K562 (cell line): Measurements from ENCODE around the gene MAGI2. TPM values are rescaled to one million over a fixed set of nuclear protein-coding genes. Genes with fewer than 3 reads are reported as not detected.

Source experiments
- ATAC-seq: fragments of 200-7000 bp; cut with Tn5 transposase; 3 replicates; pipeline ENCODE4 v1.9.1; 2020; ENCODE audit warnings: moderate library complexity
- BruUV-seq: library from RNA; stranded (reverse); fragments of 400-500 nt; replicated peaks from 2 replicates; lab custom pipeline; 2021; lab: Mats Ljungman, UMichigan
- CTCF ChIA-PET: fragments of 300-600 bp; formaldehyde crosslinking; extraction: SDS; loops from one replicate; lab custom pipeline; 2021; ENCODE audit warnings: low intra/inter-chr PET ratio; lab: Yijun Ruan, JAX
- POLR2A ChIA-PET: fragments of 300-600, 350-650 bp; sonication (Branson Sonifier 250); formaldehyde crosslinking; extraction: SDS; loops from one replicate; lab custom pipeline; 2021; ENCODE audit warnings: antibody characterized with exemption, inconsistent platforms; lab: Yijun Ruan, JAX
- DNase-seq, 4 experiments: peaks; one replicate each; pipeline versions ENCODE4 v3.0.0 to v3.0.0-alpha.2; 2011 to 2018; ENCODE audit warnings: low spot score in 3 of 4, mixed read lengths in 3 of 4; ENCODE audit errors: extremely low read depth in 1 of 4
- FAIRE-seq: peaks from 2 replicates; lab custom pipeline; 2011; peaks lifted over from hg19 to GRCh38; lab: Jason Lieb, UNC
- H2AFZ ChIP-seq: 2 replicates; pipeline ENCODE4 v1.6.0; 2011; ENCODE audit warnings: low read depth, low read length, control low read depth, inconsistent platforms
- H3K27ac ChIP-seq: fragments of 200-600 bp; 3 replicates; pipeline ENCODE4 v1.8.0; 2011; ENCODE audit warnings: low read depth, mild to moderate bottlenecking, control low read depth, inconsistent platforms, low read length, moderate library complexity, mixed read lengths; ENCODE audit errors: extremely low read depth
- H3K27me3 ChIP-seq, 2 experiments: fragments of 300-600 bp in 1 of 2; 2 replicates in 1 of 2; 3 replicates in 1 of 2; pipeline versions ENCODE4 v1.6.0 to v1.8.0; 2011; ENCODE audit warnings: inconsistent platforms in 2 of 2, low read length in 2 of 2, mild to moderate bottlenecking in 1 of 2, mixed read lengths in 1 of 2, moderate library complexity in 1 of 2; ENCODE audit not compliant: control insufficient read depth in 2 of 2, insufficient read depth in 2 of 2
- H3K36me3 ChIP-seq: fragments of 300-600 bp; 3 replicates; pipeline ENCODE4 v1.8.0; 2011; ENCODE audit warnings: mild to moderate bottlenecking, low read length, inconsistent platforms; ENCODE audit not compliant: control insufficient read depth, insufficient read depth
- H3K4me1 ChIP-seq, 2 experiments: fragments of 200-600 bp in 1 of 2; replicated peaks in 1 of 2; 2 replicates in 1 of 2; 3 replicates in 1 of 2; pipeline versions ENCODE4 v1.5.1 to v1.8.0; 2011; ENCODE audit warnings: inconsistent platforms in 2 of 2, low read length in 2 of 2, mild to moderate bottlenecking in 1 of 2, mixed read lengths in 1 of 2, moderate library complexity in 1 of 2; ENCODE audit not compliant: control insufficient read depth in 2 of 2, insufficient read depth in 2 of 2
- H3K4me2 ChIP-seq: 2 replicates; pipeline ENCODE4 v1.6.1; 2011; ENCODE audit warnings: low read length, control low read depth, inconsistent platforms, mixed read lengths; ENCODE audit not compliant: insufficient read depth
- H3K4me3 ChIP-seq: fragments of 200-600 bp; sonication (generic), shearing (Covaris generic); 2 replicates; pipeline ENCODE4 v1.5.1; 2016; ENCODE audit warnings: control low read depth, inconsistent platforms
- H3K79me2 ChIP-seq: fragments of 200-600 bp; 3 replicates; pipeline ENCODE4 v1.8.0; 2011; ENCODE audit warnings: low read length, inconsistent platforms; ENCODE audit not compliant: control insufficient read depth, insufficient read depth
- H3K9ac ChIP-seq, 2 experiments: 2 replicates each; pipeline versions ENCODE4 v1.6.0 to v1.6.1; 2011; ENCODE audit warnings: low read depth in 2 of 2, low read length in 2 of 2, control low read depth in 1 of 2, inconsistent platforms in 1 of 2, mild to moderate bottlenecking in 1 of 2, mixed read lengths in 1 of 2; ENCODE audit not compliant: insufficient read depth in 1 of 2
- H3K9me1 ChIP-seq: one replicate; pipeline ENCODE4 v1.6.0; 2011; ENCODE audit warnings: inconsistent platforms, mild to moderate bottlenecking, low read length, moderate library complexity; ENCODE audit not compliant: control insufficient read depth, insufficient read depth
- H3K9me3 ChIP-seq: replicated peaks from 2 replicates; pipeline ENCODE4 v1.5.1; 2011; ENCODE audit warnings: low read depth, low read length, inconsistent platforms; ENCODE audit not compliant: control insufficient read depth, insufficient read depth
- H4K20me1 ChIP-seq: replicated peaks from 2 replicates; pipeline ENCODE4 v1.6.1; 2011; ENCODE audit warnings: low read length, inconsistent platforms, mixed read lengths; ENCODE audit not compliant: control insufficient read depth, insufficient read depth
- BDP1 ChIP-seq: IDR thresholded peaks from 3 replicates; pipeline ENCODE4 v1.6.1; 2011; ENCODE audit not compliant: insufficient read length, insufficient read depth
- NONO ChIP-seq, 2 experiments: fragments of 200-400 bp in 1 of 2; fragments of 450-650 bp in 1 of 2; formaldehyde crosslinking in 1 of 2; IDR thresholded peaks; 2 replicates each; pipeline ENCODE4 v1.6.1; 2017; ENCODE audit warnings: low read depth in 2 of 2, mild to moderate bottlenecking in 2 of 2, moderate library complexity in 2 of 2, low read length in 1 of 2
- TAF15 ChIP-seq: fragments of 200-400 bp; formaldehyde crosslinking; IDR thresholded peaks from 2 replicates; pipeline ENCODE4 v1.6.1; 2017; ENCODE audit warnings: mild to moderate bottlenecking, low read depth, low read length, moderate library complexity
- ZZZ3 ChIP-seq: fragments of 450-650 bp; IDR thresholded peaks from 2 replicates; pipeline ENCODE4 v1.6.1; 2016; ENCODE audit warnings: antibody characterized with exemption, mild to moderate bottlenecking, moderate library complexity
- WGBS: fragments of 100-300 bp; shearing (Covaris generic); methylation state at CpG from one replicate; pipeline ENCODE4 v1.1.6; 2016; ENCODE audit warnings: low coverage, mixed read lengths; ENCODE audit not compliant: insufficient coverage; ENCODE audit errors: missing lambda C conversion rate; 5-methylcytosine and 5-hydroxymethylcytosine counted together
- in situ Hi-C: fragments of 300-500 bp; cut with MboI; formaldehyde crosslinking; loops from 4 replicates; pipeline ENCODE4 v1.15.0; 2018; ENCODE audit warnings: inconsistent platforms, mixed read lengths
- intact Hi-C: fragments of 100-400 bp; cut with micrococcal nuclease; formaldehyde crosslinking; loops from 2 replicates; pipeline ENCODE4 v1.14.2; 2022
- polyA plus RNA-seq, 8 experiments: library from polyadenylated mRNA; depleted of rRNA in 4 of 8; stranded (reverse) in 5 of 8; unstranded in 3 of 8; fragments of >200 nt; fragmentation: Nextera tagmentation in 2 of 8; fragmentation: Illumina TruSeq in 1 of 8; extraction: Ambion mirVana in 2 of 8; extraction: Trizol in 1 of 8; gene quantifications; 2 replicates each; pipeline versions ENCODE4 v1.2.1 to v1.2.3, GENCODE V29; 2011 to 2014; ENCODE audit warnings: inconsistent platforms in 1 of 8, missing spikeins in 1 of 8
- total RNA-seq, 7 experiments: library from RNA; depleted of rRNA in 6 of 7; stranded (reverse); fragments of >200 nt in 6 of 7; fragmentation: Illumina TruSeq in 2 of 7; extraction: Trizol in 2 of 7; gene quantifications; 2 replicates each; pipeline versions ENCODE4 v1.2.1 to v1.2.3, GENCODE V29; 2011 to 2021; ENCODE audit warnings: low replicate concordance in 1 of 7
- TF ChIP-seq, protein P1 (sequence below): sonication (generic); formaldehyde crosslinking; IDR thresholded peaks from 2 replicates; pipeline ENCODE4 v1.8.0; 2023; ENCODE audit warnings: mild to moderate bottlenecking, missing genetic modification reagents

Gene MAGI2
- total and polyA plus RNA-seq, 9 of the 15 experiments (the other 6 are each of a cell fraction or from before 2014, with no cell fraction given), result 0.27 to 1.4 (median 0.70) TPM

GRCh38 chr7:77991656-77992055, 1461.8 kb downstream of the MAGI2 start:
- H2AFZ ChIP-seq, result 0 out of 2 replicates have a peak overlapping the region, but pooled peaks have one; percentile 5
- no peaks in the 10 kb centered on the region for H3K27me3 ChIP-seq
- no peak overlapping the region for H3K4me3 ChIP-seq
- H3K36me3 ChIP-seq, result no peaks in the 10 kb centered on the region
- no peak overlapping the region for H3K4me2 ChIP-seq
- in situ Hi-C loops, result no loop called here
- FAIRE-seq, result no peak
- POLR2A ChIA-PET, result no interaction called here
- intact Hi-C loops, result no loop called here
- WGBS, result 86% methylated on average over 4 of the region's 4 CpGs
- H3K27ac ChIP-seq, result no peak overlapping the region
- TF ChIP-seq, protein P1, sequence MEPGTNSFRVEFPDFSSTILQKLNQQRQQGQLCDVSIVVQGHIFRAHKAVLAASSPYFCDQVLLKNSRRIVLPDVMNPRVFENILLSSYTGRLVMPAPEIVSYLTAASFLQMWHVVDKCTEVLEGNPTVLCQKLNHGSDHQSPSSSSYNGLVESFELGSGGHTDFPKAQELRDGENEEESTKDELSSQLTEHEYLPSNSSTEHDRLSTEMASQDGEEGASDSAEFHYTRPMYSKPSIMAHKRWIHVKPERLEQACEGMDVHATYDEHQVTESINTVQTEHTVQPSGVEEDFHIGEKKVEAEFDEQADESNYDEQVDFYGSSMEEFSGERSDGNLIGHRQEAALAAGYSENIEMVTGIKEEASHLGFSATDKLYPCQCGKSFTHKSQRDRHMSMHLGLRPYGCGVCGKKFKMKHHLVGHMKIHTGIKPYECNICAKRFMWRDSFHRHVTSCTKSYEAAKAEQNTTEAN, result no peak
- TF ChIP-seq NONO (IDR thresholded peaks at IDR 0.05; ENCODE audit: low read depth in 2 of 2, low read length in 1 of 2) (no peak), ZZZ3 (no peak), TAF15 (no peak), BDP1 (no peak)
- H4K20me1 ChIP-seq, result no peaks in the 10 kb centered on the region
- no peak overlapping the region for H3K9ac ChIP-seq
- CTCF ChIA-PET, result no interaction called here
- no peak for ATAC-seq
- H3K4me1 ChIP-seq, result peaks cover 8 to 17% of the 10 kb centered on the region in 2 experiments; a peak in 4 of 5 replicates
- no peaks in the 10 kb centered on the region for H3K9me3 ChIP-seq
- H3K9me1 ChIP-seq, result no peaks in the 10 kb centered on the region
- BruUV-seq, result no TSS peak
- no peaks in the 10 kb centered on the region for H3K79me2 ChIP-seq
- DNase-seq, result no peak
